Ishikawa (cell line): ENCODE data around the gene PTHLH.

Experiments
- CEBPB ChIP-seq: IDR thresholded peaks from 2 replicates; pipeline ENCODE4 v1.6.1; 2012
- EGR1 ChIP-seq: IDR thresholded peaks from 2 replicates; pipeline ENCODE4 v1.6.1; 2012
- EP300 ChIP-seq: IDR thresholded peaks from 2 replicates; pipeline ENCODE4 v1.6.1; 2012; ENCODE audit warnings: borderline replicate concordance
- FOXM1 ChIP-seq: IDR thresholded peaks from 2 replicates; pipeline ENCODE4 v1.6.1; 2012; ENCODE audit warnings: low read depth, borderline replicate concordance
- MAX ChIP-seq: IDR thresholded peaks from 2 replicates; pipeline ENCODE4 v1.6.1; 2012
- NFIC ChIP-seq: IDR thresholded peaks from 2 replicates; pipeline ENCODE4 v1.6.1; 2012
- RAD21 ChIP-seq: IDR thresholded peaks from 2 replicates; pipeline ENCODE4 v1.6.1; 2012; ENCODE audit warnings: low read depth
- REST ChIP-seq: IDR thresholded peaks from 2 replicates; pipeline ENCODE4 v1.6.1; 2012; ENCODE audit warnings: low read depth, mild to moderate bottlenecking
- TAF1 ChIP-seq: IDR thresholded peaks from 2 replicates; pipeline ENCODE4 v1.6.1; 2012; ENCODE audit warnings: low read depth, mild to moderate bottlenecking
- TCF12 ChIP-seq: IDR thresholded peaks from 2 replicates; pipeline ENCODE4 v1.6.1; 2012; ENCODE audit warnings: low read depth
- USF1 ChIP-seq: IDR thresholded peaks from 2 replicates; pipeline ENCODE4 v1.6.1; 2012
- YY1 ChIP-seq: IDR thresholded peaks from 2 replicates; pipeline ENCODE4 v1.6.1; 2012; ENCODE audit warnings: low read depth
- ZBTB7A ChIP-seq: IDR thresholded peaks from 2 replicates; pipeline ENCODE4 v1.6.1; 2012; ENCODE audit warnings: low read depth

- TF ChIP-seq REST (no peak), YY1 (no peak), EP300 (no peak), ZBTB7A (no peak), CEBPB (no peak), RAD21 (no peak), FOXM1 (no peak), TCF12 (no peak), MAX (no peak), USF1 (no peak), NFIC (no peak), TAF1 (no peak), EGR1 (no peak)
Measured at GRCh38 chr12:27951898-27952297, 20.6 kb downstream of the PTHLH start.
